HG03469 (cell line): ENCODE results near the gene SOX6.

Experiments
- ATAC-seq: cut with Tn5 transposase; IDR thresholded peaks from one replicate; pipeline ENCODE4 v1.9.1; 2021; ENCODE audit warnings: mild to moderate bottlenecking, moderate library complexity, moderate number of reproducible peaks; ENCODE audit not compliant: unreplicated experiment

The SOX6 gene

GRCh38 chr11:16013242-16013641 is 343.1 kb downstream of the SOX6 start:
- no peak for ATAC-seq

- ATAC-seq: no peak
Observed at GRCh38 chr11:16012125-16012751, 344.1 kb downstream of the SOX6 start.

DNA sequence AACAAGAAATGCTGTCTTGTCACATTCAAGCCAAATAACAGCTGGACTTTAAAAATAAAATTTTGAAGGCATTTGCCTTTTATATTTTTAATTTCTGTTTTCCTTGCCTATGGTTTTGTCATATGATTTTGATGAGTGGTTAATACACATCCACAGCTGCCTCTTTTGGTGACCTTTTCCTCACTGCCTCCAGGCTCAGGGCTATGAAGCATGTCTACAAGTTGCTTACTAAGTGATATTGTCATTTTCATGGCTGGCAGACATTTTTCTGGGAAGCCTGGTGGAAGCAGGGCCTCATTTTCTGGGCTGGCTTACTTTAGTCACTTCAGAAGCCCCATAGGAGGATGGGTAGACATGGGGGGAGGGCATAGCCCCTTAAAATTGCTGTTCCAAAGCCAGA is 344.9 kb downstream of the SOX6 start:
- no peak for ATAC-seq

DNA sequence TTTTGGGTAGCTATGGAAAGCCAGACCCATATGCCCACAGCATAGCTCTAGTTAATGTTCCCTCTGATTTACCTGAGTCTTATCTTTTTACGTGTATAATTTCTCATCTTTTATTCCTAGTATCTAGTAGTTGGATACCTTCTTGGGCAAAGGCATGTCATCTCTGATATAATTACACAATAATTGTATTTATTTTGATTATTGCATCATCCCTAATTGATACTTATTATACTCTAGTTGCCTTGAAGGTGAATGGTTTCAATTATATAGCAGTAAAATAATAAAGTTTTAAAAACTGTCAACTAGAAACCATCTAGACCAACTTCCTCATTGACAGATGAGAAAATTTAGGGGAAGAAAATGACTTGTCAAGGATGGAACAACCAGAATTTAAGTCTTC is 347.3 kb downstream of the SOX6 start:
- ATAC-seq: no peak

DNA sequence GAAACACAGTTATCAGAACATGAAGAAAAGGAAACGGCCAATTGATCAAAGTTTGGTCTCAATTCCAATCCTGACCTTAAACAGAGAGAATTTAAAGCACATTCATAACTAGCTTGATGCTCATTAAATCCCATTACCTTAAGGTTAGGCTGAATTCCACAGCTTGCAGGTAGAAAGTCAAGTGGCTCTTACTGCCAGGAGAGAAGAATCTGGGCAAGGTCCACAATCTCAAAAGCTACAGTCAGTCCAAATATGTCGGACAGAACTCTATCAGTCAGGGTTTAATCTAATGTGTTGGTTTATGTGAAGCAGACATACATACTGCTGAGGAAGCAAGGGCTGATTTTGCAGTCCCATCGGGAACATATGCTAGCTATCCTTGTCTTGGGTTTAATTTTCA is 348.8 kb downstream of the SOX6 start:
- no peak for ATAC-seq

DNA sequence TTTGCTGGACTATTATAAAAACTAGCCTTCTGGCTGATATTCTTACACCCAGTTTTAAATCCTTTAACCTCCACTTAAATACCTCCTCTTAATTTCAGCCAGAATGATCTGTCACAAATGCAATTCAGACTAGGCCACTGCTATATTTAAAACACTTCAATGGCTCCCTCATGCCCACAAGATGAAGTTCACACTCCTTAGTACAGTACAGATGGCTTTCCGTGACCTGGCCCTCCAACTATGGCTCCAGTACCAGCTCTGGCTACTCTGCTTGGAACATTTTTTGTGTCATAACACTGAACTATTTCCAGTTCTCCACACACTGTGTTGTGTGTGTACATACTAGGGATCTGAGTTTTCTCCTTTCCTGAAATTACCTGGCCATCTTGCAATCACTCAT is 353.4 kb downstream of the SOX6 start:
- ATAC-seq: no peak

- ATAC-seq: no peak
Observed at GRCh38 chr11:16001899-16002426, 354.4 kb downstream of the SOX6 start.

GRCh38 chr11:16001044-16001568 is 355.2 kb downstream of the SOX6 start:
- no peak for ATAC-seq

DNA sequence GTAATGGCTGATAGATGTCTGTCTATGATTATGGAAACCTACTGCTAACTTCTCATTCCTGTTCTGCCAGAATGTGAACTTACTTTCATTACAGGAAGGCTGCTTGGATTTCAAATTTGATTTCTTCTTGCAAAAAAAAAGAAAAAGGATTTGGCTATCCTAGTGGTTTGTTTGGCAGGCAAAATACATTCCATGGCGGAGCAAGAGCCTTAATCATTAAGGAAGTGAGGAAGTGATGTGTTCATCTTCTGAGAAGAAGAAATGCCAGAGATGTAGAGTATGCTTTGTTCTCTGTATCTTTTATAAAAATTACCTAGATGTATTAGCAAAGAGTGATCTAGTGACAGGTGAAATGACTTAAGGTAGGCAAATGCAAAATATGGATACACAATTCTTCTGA is 356.3 kb downstream of the SOX6 start:
- no peak for ATAC-seq

- ATAC-seq: no peak
Observed at GRCh38 chr11:15993345-15993744, 363.0 kb downstream of the SOX6 start.

- no peak for ATAC-seq
Observed at GRCh38 chr11:15991215-15991614, 365.1 kb downstream of the SOX6 start.

DNA sequence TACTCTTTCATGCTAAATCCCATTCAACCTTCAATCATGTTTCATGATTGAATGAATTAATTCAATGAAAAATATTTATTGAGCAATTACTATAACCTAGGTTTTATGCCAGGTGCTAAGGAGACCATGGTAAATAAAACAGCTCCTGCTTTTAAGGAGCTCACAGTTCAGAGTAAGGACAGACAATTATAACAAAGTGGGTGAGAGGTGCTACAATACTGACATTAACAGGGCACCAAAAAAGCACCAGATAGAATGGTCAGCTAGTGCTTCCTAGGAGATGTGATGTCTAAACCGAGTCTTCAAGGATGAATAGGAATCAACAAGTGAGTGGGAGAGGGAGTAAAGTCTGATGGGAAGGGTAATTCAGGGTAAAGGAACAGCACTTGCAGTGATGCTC is 366.7 kb downstream of the SOX6 start:
- ATAC-seq: no peak

DNA sequence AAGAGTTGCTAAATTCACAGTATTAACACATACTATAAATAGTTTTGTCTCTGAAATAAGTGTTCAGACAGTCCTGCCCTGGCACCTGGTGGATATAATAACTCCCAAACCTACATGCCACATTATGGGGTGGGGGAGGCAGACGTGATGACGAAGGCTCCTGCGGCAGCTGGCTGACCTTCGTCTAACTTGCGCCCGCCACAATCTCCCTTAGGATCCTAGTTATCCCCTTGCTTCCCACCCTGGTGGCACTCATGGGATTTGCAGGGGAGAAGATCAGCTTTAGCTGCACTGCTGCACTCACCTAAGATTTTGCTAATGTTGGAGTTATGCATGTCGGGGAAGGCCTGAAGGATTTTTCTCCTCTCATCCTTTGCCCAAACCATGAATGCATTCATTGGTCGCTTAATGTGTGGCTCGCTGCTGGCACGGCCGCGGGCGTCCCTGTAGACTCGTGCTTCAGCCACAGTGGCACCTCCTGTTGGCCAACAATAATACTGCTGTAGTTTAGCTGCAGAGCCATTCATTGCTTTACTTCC is 367.6 kb downstream of the SOX6 start:
- no peak for ATAC-seq

GRCh38 chr11:15988016-15988550 is 368.3 kb downstream of the SOX6 start:
- no peak for ATAC-seq

GRCh38 chr11:15987046-15987445 is 369.3 kb downstream of the SOX6 start:
- no peak for ATAC-seq

DNA sequence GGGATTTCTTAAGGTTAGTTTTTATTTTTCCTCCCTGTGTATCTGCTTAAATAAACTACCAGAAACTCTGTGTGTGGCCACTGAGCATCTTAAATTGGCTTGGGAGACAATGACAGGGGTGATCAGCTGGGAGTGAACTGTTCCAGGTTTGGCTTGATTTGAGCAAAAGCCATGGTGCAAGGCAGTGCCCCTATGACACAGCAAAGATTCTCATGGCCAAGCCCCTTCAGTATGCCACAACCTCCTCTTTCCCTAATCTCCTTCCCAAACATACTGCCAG is 370.5 kb downstream of the SOX6 start:
- ATAC-seq: no peak

DNA sequence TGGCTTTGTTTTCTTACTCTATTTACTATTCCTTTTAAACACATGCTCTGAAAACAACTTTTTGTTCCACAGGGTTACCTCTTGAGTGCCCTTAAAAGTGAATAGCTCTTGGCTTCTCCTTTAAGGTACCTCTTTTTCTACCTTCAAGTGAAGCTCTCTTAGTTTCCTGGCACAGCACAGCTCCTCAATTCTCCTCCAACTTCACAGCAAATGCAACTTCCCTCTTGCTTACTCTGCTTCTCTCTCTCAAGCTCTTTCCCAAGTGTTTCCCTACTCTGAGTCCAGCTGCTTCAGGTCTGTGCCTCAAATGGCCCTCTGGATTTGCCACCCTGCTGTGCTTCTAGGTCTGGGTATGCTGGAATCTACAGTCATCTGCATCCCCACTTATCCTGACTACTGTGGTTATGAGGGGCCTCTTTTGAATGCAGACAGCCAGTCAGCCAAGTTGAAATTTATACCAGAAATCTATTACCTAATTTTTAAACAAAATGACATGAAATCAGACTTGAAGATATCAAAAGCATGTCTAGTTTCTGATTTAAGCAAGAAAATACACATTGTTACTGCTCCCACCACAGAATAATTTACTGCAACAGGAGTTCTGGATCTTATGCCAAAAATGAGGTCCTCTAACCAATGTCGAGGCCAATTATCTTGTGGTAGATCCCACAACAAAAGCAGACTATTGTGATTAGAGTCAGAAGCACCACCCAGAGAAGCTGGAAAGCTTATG is 371.1 kb downstream of the SOX6 start:
- no peak for ATAC-seq

DNA sequence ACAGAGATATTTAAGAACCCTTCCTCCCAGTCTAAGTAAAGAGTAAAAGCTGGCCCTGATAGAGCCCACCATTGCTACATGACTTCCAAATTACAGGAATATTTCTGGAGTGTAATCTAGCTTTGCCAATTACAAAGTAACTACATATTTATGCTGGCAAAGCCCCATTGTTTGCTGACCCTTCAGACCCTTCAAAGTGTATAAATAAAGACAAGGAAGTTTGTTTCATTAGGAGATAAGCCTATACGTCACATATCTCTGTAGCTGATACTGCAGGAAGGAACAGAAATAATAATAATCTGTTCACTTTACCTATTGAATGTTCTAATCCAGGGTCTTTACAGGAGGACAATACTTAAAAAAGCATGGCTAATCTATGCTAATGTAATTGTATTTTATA is 375.1 kb downstream of the SOX6 start:
- no peak for ATAC-seq

GRCh38 chr11:15977116-15977515 is 379.2 kb downstream of the SOX6 start:
- ATAC-seq: no peak

DNA sequence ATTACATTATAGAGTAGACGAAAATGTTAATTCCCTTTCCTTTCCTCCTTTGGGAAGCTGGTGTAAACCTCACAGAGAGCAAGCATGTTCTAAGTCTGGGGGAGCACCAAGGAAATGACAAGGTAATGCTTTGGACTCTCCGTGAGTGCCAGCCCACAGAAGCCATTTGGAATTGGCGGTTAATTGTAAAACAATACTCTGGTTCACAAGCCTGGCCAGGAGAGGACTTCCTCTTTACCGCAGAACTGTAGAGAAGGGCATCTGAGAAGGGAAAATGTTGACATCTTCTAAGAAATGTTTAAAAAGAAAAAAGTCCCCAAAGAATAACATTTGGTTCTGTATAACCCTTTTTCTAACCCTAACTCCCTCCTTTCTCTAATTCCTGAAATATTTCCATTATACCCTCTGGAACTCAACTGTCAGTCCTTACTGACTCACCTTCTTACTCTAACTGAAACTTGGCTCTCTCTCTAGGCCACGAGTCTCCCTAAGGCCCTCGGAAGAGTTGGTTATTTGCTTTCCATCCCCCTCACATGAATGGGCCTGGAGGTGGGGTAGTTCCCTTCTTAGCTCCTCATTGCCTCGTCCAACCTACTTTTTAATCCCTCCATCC is 379.8 kb downstream of the SOX6 start:
- no peak for ATAC-seq

- ATAC-seq: no peak
Observed at GRCh38 chr11:15975742-15976141, 380.6 kb downstream of the SOX6 start.

DNA sequence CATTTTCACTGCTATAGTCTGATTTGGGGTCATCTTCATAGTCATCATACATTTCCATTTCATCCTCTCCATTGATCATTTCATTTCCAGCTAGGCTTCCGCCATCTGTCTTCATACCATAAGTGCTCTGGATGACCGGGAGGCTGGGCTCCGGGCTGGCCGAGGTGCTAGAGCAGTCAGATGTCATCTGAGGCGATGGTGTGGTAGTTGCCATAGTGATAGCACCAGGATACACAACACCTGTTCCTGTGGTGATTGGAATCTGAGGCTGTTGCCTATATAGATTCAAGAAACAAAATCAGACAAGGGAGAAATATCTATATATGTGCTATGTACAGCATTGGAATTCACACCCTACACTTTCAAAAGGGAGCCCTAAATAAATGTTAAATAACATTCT is 383.5 kb downstream of the SOX6 start:
- no peak for ATAC-seq
